ENCODE measurements around the gene TM4SF4.
"Not testable (repeated sequence)": the region's sequence is repeated elsewhere in the genome, so short reads cannot be mapped to it uniquely, and the experiment has no call there.

The TM4SF4 gene

DNA sequence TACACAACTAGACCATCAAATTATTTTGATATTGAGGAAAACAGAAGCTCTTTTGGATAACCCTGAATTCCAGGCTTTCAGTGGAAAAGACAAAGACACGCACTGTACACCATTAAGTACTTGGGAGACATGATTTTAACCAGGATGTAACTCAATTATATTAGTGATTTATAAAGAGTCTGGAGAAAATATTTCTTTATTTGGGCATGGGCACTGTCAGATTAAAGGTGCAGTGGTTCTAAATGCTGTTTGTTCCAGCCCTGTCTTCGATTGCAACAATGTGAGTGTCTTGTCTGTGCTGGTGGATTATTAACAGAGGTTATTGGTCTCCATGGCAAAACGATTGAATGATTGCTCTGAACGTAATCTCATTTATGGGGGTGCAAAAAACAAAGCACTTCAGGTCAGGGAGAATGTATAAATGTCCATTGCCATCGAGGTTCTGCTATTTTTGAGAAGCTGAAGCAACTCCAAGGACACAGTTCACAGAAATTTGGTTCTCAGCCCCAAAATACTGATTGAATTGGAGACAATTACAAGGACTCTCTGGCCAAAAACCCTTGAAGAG lies at the start of gene TM4SF4:
TSS of gene TM4SF4 (plus strand) at position 448 of the 568 bp plus-strand sequence. CDS start 181 bp downstream, outside the sequence.
- DNase-seq (ENCODE audit: low spot score) = no peak

DNA sequence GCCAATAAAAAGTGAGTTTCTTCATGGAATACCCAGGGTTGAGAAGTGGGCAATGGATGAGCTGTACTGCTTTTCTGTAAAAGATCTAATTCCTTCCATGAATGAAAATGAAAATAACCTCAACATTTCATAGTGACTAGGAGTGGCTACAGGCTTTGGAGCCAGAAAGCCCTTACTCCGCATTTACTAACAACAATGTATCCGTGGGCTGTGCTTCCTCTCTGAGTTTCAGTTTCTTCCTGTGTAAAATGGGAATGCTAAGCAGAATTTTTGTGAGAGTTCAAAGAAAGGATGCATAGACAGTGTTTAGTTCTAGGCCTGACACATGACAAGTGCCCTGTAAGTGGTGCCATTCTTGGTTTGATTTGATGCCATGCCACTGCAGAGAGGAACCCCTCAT lies 49.6 kb upstream of the TM4SF4 start:
- no peak for DNase-seq (ENCODE audit: low spot score)

DNA sequence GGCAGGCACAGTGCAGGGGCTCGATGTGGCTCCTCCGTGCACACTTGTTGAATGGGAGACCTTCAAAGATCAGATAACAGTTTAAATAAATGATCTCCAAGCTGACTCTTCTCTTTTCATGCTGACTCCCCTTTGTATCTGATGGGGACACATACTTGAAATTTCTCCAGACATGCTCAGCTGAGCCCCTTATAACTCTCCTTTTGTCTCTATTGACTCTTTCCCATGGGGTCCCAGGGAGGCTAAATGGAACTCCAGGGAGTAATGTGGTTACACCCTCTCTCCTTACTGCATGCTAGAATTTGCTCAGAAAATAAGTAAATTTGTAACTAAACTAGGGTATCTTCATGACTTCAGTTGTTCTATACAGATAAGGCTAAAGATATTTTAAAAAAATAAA lies 48.2 kb upstream of the TM4SF4 start:
- DNase-seq (ENCODE audit: low spot score) = no peak

GRCh38 chr3:149428087-149428486 lies 46.4 kb upstream of the TM4SF4 start:
- no peak for DNase-seq (ENCODE audit: low spot score)

- no peak for DNase-seq (ENCODE audit: low spot score)
These were observed 44.3 kb upstream of the TM4SF4 start for GRCh38 chr3:149430216-149430615.

- DNase-seq (ENCODE audit: low spot score) = no peak
These were observed 42.3 kb upstream of the TM4SF4 start for GRCh38 chr3:149432149-149432548.

DNA sequence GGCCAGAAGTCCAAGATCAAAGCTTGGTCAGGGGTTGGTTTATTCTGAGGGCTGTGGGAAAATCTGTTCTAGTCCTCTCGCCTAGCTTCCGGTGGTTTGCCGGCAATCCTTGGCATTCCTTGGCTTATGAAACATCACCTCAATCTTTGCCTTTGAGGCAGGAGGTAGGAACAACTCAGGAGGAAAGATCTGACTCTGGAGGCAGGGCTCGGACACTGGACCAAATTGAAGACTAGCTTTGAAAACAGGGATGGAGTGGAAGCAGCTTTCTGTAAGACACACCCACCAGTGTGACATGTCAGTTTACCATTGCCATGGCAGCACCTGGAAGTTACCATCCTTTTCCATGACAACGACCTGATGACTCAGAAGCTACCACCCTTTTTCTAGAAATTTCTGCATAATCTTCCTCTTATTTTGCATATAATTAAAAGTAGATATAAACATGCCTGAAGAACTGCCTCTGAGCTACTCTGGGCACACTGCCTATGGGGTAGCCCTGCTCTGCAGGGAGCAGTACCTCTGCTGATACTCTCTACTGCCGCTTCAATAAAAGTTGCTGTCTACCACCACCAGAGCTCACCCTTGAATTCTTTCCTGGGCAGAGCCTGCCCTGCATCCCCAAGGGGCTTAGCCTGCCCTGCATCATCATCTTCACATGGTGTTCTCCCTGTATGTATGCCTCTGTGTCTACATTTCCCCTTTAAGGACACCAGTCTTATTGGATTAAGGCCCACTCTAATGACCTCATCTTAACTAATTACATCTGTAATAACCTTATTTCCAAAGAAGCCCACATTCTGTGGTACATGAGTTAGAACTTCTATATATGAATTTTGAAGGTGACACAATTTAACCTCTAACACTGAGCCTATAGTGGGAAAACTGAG lies 38.3 kb upstream of the TM4SF4 start:
- no peak for DNase-seq (ENCODE audit: low spot score)

GRCh38 chr3:149437286-149437685 lies 37.2 kb upstream of the TM4SF4 start:
- DNase-seq (ENCODE audit: low spot score) = no peak

DNA sequence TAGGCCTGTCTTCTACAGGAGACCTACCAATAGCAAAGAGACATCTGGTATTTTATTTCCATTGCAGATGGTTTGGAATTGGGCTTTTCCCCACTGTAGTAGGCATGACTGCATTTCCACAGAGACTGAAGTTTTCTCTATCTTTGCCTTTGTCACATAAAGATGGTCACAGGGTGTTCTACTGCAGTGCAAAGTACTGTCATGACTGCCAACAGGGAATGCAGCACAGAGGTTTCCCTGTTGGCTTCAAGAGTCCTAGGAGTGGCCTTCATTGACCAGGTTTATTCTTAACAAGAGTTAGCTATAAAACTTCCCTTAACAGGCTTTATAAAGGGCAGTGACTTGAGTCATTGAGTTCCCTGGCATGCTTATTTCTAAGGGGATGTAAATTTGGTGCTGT lies 36.8 kb upstream of the TM4SF4 start:
- no peak for DNase-seq (ENCODE audit: low spot score)

DNA sequence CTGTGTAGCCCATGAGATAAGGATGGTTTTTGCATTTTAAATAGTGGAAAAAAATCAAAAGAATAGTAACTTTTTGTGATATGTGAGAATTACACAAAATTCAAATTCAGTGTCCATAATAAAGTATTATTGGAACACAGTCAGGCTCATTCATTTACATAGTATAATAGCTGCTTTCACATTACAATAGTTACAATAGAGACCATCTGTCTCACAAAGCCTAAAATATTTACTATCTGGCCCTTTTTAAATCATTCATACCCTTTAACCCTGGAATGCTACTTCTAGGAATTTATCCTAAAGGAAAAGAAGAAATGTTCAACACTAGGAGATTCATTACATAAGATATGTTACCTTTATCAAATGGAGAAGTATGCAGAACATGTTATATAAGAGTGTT lies 35.5 kb upstream of the TM4SF4 start:
- DNase-seq (ENCODE audit: low spot score) = no peak

DNA sequence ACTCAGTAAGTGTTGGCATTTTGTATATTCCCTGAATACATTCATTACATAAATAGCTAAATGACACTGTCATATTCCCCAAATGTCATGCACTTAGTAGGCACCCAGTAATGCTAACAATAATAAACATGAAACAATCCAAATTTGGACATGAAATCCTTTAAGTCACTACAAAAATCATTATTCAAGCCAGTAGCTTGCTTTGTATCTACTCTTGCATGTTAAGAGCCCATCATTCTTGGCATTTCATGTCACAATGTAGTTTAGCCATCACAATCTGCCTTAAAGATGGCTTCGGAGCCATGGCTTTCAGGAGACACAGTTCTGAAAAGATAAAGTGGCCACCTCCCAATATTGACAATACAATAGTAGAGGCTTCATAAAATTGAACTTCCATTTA lies 32.9 kb upstream of the TM4SF4 start:
- no peak for DNase-seq (ENCODE audit: low spot score)

DNA sequence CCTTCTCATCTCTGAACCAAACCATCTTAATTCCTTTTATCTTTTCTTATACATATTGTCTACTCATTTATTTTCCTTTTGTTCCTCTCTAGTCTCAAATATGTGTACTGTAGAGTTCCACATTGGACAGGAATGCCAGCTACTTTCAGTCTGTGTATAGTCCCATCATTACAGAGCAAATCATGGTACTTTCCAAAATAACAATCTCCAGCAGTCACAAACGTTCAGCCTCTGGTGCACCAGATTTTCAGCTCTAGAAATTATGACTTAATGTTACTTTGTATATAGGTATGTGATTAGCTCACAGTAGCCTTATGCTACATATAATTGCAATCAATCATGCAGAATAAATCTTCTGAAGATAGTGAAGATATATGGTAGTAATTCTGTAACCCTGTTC lies 32.5 kb upstream of the TM4SF4 start:
- DNase-seq (ENCODE audit: low spot score) = no peak

DNA sequence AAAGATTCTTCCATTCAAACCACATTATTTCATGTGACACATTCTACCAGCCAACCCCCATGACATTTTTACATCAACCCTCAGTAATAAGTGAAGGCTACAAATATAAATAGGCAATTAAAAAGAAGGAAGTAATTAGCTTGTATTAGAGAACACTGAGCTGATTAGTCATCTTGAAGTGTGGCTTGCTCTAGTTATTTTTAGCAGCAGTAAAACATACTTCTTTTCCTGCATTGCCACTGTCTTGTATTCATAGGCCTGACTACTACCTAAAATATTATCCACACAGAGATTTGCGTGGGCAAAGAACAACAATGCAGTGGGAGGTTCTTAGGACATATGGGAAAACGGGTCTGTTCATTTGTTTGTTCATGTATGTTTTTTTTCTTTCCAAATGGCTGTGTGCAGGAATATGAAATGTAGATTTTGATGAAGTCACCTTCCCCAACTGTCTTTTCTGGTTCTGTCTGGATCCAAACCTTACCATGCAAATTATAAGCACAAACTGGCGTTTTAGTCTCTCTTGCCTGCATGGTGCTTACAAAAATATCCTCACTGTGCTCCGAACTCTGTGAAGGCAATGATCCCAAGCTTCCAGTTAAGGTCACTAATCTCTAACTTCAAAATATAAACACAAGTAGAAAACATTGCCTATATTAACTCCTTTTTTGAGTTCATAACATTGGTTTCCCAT lies 31.5 kb upstream of the TM4SF4 start:
- DNase-seq (ENCODE audit: low spot score) = peak; percentile 42

GRCh38 chr3:149443545-149443912 lies 31.0 kb upstream of the TM4SF4 start:
- no peak for DNase-seq (ENCODE audit: low spot score)

DNA sequence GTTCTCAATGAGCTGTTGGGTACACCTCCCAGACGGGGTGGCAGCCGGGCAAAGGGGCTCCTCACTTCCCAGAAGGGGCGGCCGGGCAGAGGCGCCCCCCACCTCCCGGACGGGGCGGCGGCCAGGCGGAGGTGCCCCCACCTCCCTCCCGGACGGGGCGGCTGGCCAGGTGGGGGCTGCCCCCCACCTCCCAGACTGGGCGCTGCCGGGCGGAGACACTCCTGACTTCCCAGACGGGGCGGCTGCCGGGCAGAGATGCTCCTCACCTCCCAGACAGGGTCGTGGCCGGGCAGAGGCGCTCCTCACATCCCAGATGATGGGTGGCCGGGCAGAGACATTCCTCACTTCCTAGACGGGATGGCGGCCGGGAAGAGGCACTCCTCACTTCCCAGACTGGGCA lies 29.6 kb upstream of the TM4SF4 start:
- DNase-seq (ENCODE audit: low spot score) = not testable (repeated sequence)

GRCh38 chr3:149448331-149448831 lies 26.1 kb upstream of the TM4SF4 start:
- no peak for DNase-seq (ENCODE audit: low spot score)

GRCh38 chr3:149449182-149449581 lies 25.3 kb upstream of the TM4SF4 start:
- DNase-seq (ENCODE audit: low spot score) = no peak

- no peak for DNase-seq (ENCODE audit: low spot score)
These were observed 24.7 kb upstream of the TM4SF4 start for GRCh38 chr3:149449799-149450198.

- DNase-seq (ENCODE audit: low spot score) = no peak
These were observed 24.2 kb upstream of the TM4SF4 start for GRCh38 chr3:149450281-149450680.

DNA sequence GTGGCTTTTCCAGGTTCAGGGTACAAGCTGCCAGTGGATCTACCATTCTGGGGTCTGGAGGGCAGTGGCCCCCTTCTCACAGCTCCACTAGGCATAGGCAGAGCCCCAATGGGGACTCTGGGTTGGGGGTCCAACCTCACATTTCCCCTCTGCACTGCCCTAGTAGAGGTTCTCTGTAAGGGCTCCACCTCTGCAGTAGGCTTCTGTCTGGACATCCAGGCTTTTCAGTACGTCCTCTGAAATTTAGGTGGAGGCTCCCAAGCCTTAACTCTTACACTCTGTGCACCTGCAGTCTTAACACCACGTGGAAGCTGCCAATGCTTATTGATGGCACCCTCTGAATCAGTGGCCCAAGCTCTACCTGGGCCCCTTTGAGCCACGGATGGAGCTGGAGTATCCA lies 22.5 kb upstream of the TM4SF4 start:
- DNase-seq (ENCODE audit: low spot score) = no peak

- no peak for DNase-seq (ENCODE audit: low spot score)
These were observed 21.2 kb upstream of the TM4SF4 start for GRCh38 chr3:149453140-149453805.

- DNase-seq (ENCODE audit: low spot score) = no peak
These were observed 19.8 kb upstream of the TM4SF4 start for GRCh38 chr3:149454746-149455145.
